GM19455 (cell line): ENCODE results near the gene PFDN1.

Source experiments
- ATAC-seq: cut with Tn5 transposase; IDR thresholded peaks from one replicate; pipeline ENCODE4 v1.9.1; 2021; ENCODE audit not compliant: unreplicated experiment

The PFDN1 gene

GRCh38 chr5:140329739-140330481, 27.0 kb upstream of the PFDN1 start:
- ATAC-seq: no peak

- no peak for ATAC-seq
Observed at GRCh38 chr5:140328036-140328764, 25.3 kb upstream of the PFDN1 start.

- no peak for ATAC-seq
Observed at GRCh38 chr5:140327589-140327988, 24.7 kb upstream of the PFDN1 start.

- ATAC-seq: no peak
Observed at GRCh38 chr5:140325486-140325885, 22.6 kb upstream of the PFDN1 start.

GRCh38 chr5:140324617-140325241, 21.8 kb upstream of the PFDN1 start:
- ATAC-seq: no peak

GRCh38 chr5:140324041-140324600, 21.2 kb upstream of the PFDN1 start:
- ATAC-seq: no peak

- ATAC-seq: no peak
Observed at GRCh38 chr5:140322751-140323731, 20.1 kb upstream of the PFDN1 start.

GRCh38 chr5:140321796-140322195, 18.9 kb upstream of the PFDN1 start:
- no peak for ATAC-seq

GRCh38 chr5:140319833-140320232, 16.9 kb upstream of the PFDN1 start:
- ATAC-seq: no peak

- ATAC-seq: no peak
Observed at GRCh38 chr5:140318792-140319191, 15.9 kb upstream of the PFDN1 start.

- ATAC-seq: no peak
Observed at GRCh38 chr5:140317859-140318258, 15.0 kb upstream of the PFDN1 start.

- no peak for ATAC-seq
Observed at GRCh38 chr5:140312791-140313189, 9.9 kb upstream of the PFDN1 start.

GRCh38 chr5:140312067-140312790, 9.3 kb upstream of the PFDN1 start:
- ATAC-seq: no peak

- ATAC-seq: no peak
Observed at GRCh38 chr5:140311011-140311467, 8.1 kb upstream of the PFDN1 start.

- ATAC-seq: no peak
Observed at GRCh38 chr5:140310434-140310833, 7.5 kb upstream of the PFDN1 start.

- ATAC-seq: no peak
Observed at GRCh38 chr5:140309706-140310249, 6.9 kb upstream of the PFDN1 start.

GRCh38 chr5:140305471-140305870, 2.6 kb upstream of the PFDN1 start:
- no peak for ATAC-seq

- no peak for ATAC-seq
Observed at GRCh38 chr5:140303966-140304365, 1.1 kb upstream of the PFDN1 start.

- no peak for ATAC-seq
Observed at GRCh38 chr5:140301136-140301535, 1.8 kb downstream of the PFDN1 start.
